ENCODE results near the gene ELMO1. TPM values are rescaled to one million over a fixed set of nuclear protein-coding genes. Genes with fewer than 3 reads are reported as not detected.

The ELMO1 gene
- total and polyA plus RNA-seq, 8 donors = 3.0 to 20.6 (median 6.6) TPM

DNA sequence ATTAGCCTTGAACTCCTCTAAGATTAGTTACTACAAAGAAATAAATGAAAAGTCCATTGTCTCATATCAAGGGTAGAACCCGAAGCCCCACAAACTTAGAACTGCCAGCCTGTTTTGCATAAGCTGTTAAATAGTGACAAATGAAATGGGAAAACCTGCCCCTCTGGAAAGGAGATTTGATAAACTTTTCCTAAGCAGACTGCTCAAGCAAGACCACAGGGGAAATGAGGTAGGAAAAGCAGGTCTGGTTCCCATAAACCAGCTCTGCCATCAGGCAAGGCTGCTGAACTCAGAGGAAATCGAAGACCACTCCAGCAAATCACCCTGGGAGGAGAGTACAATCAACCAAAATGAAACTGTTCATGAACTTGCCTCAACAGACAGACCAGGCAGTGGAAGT is 542.8 kb downstream of the ELMO1 start:
- ATAC-seq = no peak
- Histone ChIP-seq H3K27ac (peak overlapping the region in 1 of 4 donors; percentile 4), H3K36me3 (no peaks in the 10 kb centered on the region), H3K4me3 (no peak overlapping the region), H3K9me3 (no peaks in the 10 kb centered on the region), H3K27me3 (no peaks in the 10 kb centered on the region), H3K4me1 (peaks cover 16 to 21% (median 20%) of the 10 kb centered on the region in 3 donors)
- intact Hi-C loops (cut with DNase I) = no loop called here
- no peak for FAIRE-seq
- no peak for DNase-seq
- no peak for TF ChIP-seq CTCF (IDR thresholded peaks at IDR 0.05)
- 71 to 72% methylated on average over 2 of the region's 2 CpGs for WGBS, 2 donors

GRCh38 chr7:36904802-36905201 is 543.9 kb downstream of the ELMO1 start:
- ATAC-seq (peak; percentile 41 to 83 (median 78)), FAIRE-seq (no peak), DNase-seq (peak in 1 of 6 donors; percentile 26)

GRCh38 chr7:36904101-36904500 is 544.6 kb downstream of the ELMO1 start:
- FAIRE-seq = no peak
- intact Hi-C loops (cut with DNase I) = no loop called here
- no peak for TF ChIP-seq CTCF (IDR thresholded peaks at IDR 0.05)
- DNase-seq = no peak
- H3K27me3 ChIP-seq = no peaks in the 10 kb centered on the region
- no peak overlapping the region for H3K4me3 ChIP-seq
- H3K36me3 ChIP-seq = no peaks in the 10 kb centered on the region
- H3K27ac ChIP-seq = no peak overlapping the region
- peaks cover 16 to 21% (median 20%) of the 10 kb centered on the region in 3 donors for H3K4me1 ChIP-seq
- no peaks in the 10 kb centered on the region for H3K9me3 ChIP-seq
- WGBS, 2 donors = 79 to 87% methylated on average over 3 of the region's 3 CpGs
- ATAC-seq = no peak

More at GRCh38 chr7:36904802-36905201, 543.9 kb downstream of the ELMO1 start:
- Histone ChIP-seq H3K4me1 (peaks cover 16 to 21% (median 20%) of the 10 kb centered on the region in 3 donors), H3K4me3 (no peak overlapping the region), H3K9me3 (no peaks in the 10 kb centered on the region), H3K27me3 (no peaks in the 10 kb centered on the region), H3K27ac (peak overlapping the region in 1 of 4 donors; percentile 4), H3K36me3 (no peaks in the 10 kb centered on the region)
- no peak for TF ChIP-seq CTCF (IDR thresholded peaks at IDR 0.05)
- intact Hi-C loops (cut with DNase I) = no loop called here
- 9 to 12% methylated on average over 2 of the region's 2 CpGs for WGBS, 2 donors

DNA sequence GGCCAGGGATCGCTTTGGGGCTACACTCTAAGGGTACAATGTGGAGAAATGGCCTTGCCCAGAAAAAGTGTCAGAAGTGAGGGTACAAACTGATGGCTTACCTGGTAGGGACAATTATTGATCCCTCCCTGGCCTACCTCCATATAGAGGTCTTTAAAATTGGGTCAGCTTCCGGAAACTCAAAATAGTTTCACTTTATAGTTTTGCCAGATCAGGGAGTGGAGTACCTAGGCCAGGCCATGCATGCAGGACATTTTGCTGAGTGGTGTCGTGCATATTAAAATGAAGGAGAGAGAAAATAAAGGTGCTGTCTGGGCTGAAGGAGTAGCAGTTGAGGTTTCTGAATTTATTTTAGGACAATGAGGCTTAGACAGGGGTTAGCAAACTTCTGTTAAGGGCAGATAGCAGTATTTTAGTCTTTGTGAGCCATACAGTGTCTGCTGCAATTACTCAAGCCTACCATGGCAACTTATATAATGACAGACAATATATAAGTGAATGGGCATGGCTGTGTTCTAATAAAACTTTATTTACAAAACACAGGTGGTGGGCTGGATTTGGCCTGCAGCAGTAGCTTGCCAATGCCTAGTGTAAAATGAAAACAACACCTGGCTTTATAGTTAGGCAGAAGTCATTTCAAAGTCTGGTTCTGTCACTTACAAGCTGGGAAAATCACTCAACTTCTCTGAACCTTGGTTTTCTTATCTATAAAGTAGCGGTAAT is 547.5 kb downstream of the ELMO1 start:
- Histone ChIP-seq H3K27ac (no peak overlapping the region), H3K4me1 (peaks cover 7 to 12% (median 11%) of the 10 kb centered on the region in 3 donors), H3K27me3 (no peaks in the 10 kb centered on the region), H3K36me3 (no peaks in the 10 kb centered on the region), H3K4me3 (no peak overlapping the region), H3K9me3 (no peaks in the 10 kb centered on the region)
- WGBS, 2 donors = 92 to 94% methylated on average over 4 of the region's 4 CpGs
- FAIRE-seq (no peak), DNase-seq (no peak), ATAC-seq (no peak)
- no peak for TF ChIP-seq CTCF (IDR thresholded peaks at IDR 0.05)
- intact Hi-C loops (cut with DNase I) = no loop called here

DNA sequence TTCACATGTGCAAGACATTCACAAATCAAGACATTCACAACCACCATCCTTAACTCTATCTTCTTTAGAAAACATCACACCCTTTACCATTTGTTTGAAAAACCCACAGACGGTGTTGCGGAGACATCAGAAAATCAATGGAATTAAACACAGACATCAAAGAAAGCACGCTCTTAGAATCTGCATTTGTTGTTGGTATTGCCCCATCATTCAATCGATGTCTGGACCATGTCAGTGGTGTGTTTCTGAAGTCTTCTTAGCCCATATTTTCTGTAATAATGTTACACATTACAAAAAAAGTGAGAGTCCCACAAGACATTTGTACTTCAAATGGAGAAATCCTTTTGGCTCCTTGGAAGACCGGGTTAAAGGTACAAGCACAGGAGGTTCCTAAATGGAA is 550.5 kb downstream of the ELMO1 start:
- no peak for TF ChIP-seq CTCF (IDR thresholded peaks at IDR 0.05)
- ATAC-seq = no peak
- no peak overlapping the region for H3K27ac ChIP-seq
- no peaks in the 10 kb centered on the region for H3K27me3 ChIP-seq
- no peak for DNase-seq
- no peak for FAIRE-seq
- no peaks in the 10 kb centered on the region for H3K4me1 ChIP-seq
- H3K4me3 ChIP-seq = no peak overlapping the region
- 81 to 84% methylated on average over 5 of the region's 5 CpGs for WGBS, 2 donors
- H3K36me3 ChIP-seq = no peaks in the 10 kb centered on the region
- no peaks in the 10 kb centered on the region for H3K9me3 ChIP-seq
- intact Hi-C loops (cut with DNase I) = no loop called here

All from pancreas (tissue), 10 donors.